H1 (cell line): ENCODE data around the gene MECP2. TPM values are rescaled to one million over a fixed set of nuclear protein-coding genes. Genes with fewer than 3 reads are reported as not detected.
A peak's percentile ranks its signal among the peaks of the same experiment; 100 is the strongest.

ENCODE experiments used
- CTCF ChIA-PET: fragments of 300-600 bp; sonication (Branson Sonifier 250); formaldehyde crosslinking; loops from one replicate; lab custom pipeline; 2021; ENCODE audit not compliant: partially characterized antibody; lab: Charles Lee
- POLR2A ChIA-PET: fragments of 300-600 bp; sonication (Branson Sonifier 250); formaldehyde crosslinking; loops from one replicate; lab custom pipeline; 2021; ENCODE audit warnings: inconsistent platforms; ENCODE audit not compliant: partially characterized antibody; lab: Charles Lee
- DNase-seq, 2 experiments: peaks; one replicate each; pipeline versions ENCODE4 v3.0.0 to v3.0.0-alpha.2; 2010 to 2022; ENCODE audit warnings: low spot score in 2 of 2, low read depth in 1 of 2, mixed read lengths in 1 of 2
- FAIRE-seq: peaks from 2 replicates; lab custom pipeline; 2011; peaks lifted over from hg19 to GRCh38; lab: Jason Lieb, UNC
- H2AFZ ChIP-seq: 2 replicates; pipeline ENCODE4 v1.8.1; 2012; ENCODE audit warnings: low read length, inconsistent platforms
- H2AK5ac ChIP-seq: 2 replicates; pipeline ENCODE4 v1.6.1; 2013; ENCODE audit warnings: low read depth, low read length
- H2BK120ac ChIP-seq: replicated peaks from 2 replicates; pipeline ENCODE3; 2013; ENCODE audit warnings: low read depth, low read length, inconsistent platforms
- H2BK12ac ChIP-seq: 2 replicates; pipeline ENCODE4 v1.6.1; 2013; ENCODE audit warnings: low read depth, low read length
- H2BK15ac ChIP-seq: 2 replicates; pipeline ENCODE4 v1.6.1; 2013; ENCODE audit warnings: low read length
- H2BK20ac ChIP-seq: 2 replicates; pipeline ENCODE4 v1.6.1; 2013; ENCODE audit warnings: low read length
- H2BK5ac ChIP-seq: 2 replicates; pipeline ENCODE4 v1.6.1; 2013; ENCODE audit warnings: low read depth, low read length
- H3K14ac ChIP-seq: 2 replicates; pipeline ENCODE4 v1.6.1; 2013; ENCODE audit warnings: inconsistent platforms; ENCODE audit not compliant: insufficient read length
- H3K18ac ChIP-seq: 2 replicates; pipeline ENCODE4 v1.6.1; 2013; ENCODE audit warnings: low read length; ENCODE audit errors: extremely low read depth
- H3K23ac ChIP-seq: 2 replicates; pipeline ENCODE4 v1.6.1; 2013; ENCODE audit warnings: inconsistent platforms; ENCODE audit not compliant: insufficient read length
- H3K23me2 ChIP-seq: 2 replicates; pipeline ENCODE4 v1.6.1; 2013; ENCODE audit warnings: low read depth, low read length
- H3K27ac ChIP-seq: 2 replicates; pipeline ENCODE4 v1.6.1; 2011; ENCODE audit warnings: low read depth, low read length, inconsistent platforms
- H3K27me3 ChIP-seq, 4 experiments: replicated peaks in 1 of 4; 1 replicate in 1 of 4; 2 replicates in 3 of 4; pipeline versions ENCODE4 v1.6.1 to v1.8.1; 2011 to 2013; ENCODE audit warnings: low read length in 3 of 4, mild to moderate bottlenecking in 3 of 4, inconsistent platforms in 2 of 4, mixed read lengths in 2 of 4, moderate library complexity in 1 of 4; ENCODE audit not compliant: control insufficient read depth in 3 of 4, insufficient read depth in 3 of 4; ENCODE audit errors: extremely low read depth in 1 of 4
- H3K36me3 ChIP-seq, 4 experiments: 2 replicates each; pipeline versions ENCODE4 v1.6.1 to v1.8.1; 2011 to 2013; ENCODE audit warnings: mild to moderate bottlenecking in 4 of 4, low read length in 3 of 4, moderate library complexity in 2 of 4, control low read depth in 1 of 4, inconsistent platforms in 1 of 4; ENCODE audit not compliant: insufficient read depth in 4 of 4, control insufficient read depth in 2 of 4
- H3K4ac ChIP-seq: replicated peaks from 2 replicates; pipeline ENCODE3; 2013; ENCODE audit warnings: low read length, low read depth, mixed read lengths, inconsistent platforms; ENCODE audit not compliant: insufficient read length
- H3K4me1 ChIP-seq, 4 experiments: replicated peaks in 1 of 4; 1 replicate in 1 of 4; 2 replicates in 3 of 4; pipeline versions ENCODE4 v1.6.1 to v1.8.1; 2011 to 2013; ENCODE audit warnings: low read length in 3 of 4, inconsistent platforms in 2 of 4, mixed read lengths in 1 of 4; ENCODE audit not compliant: insufficient read depth in 4 of 4, control insufficient read depth in 3 of 4
- H3K4me2 ChIP-seq, 2 experiments: 2 replicates each; pipeline versions ENCODE4 v1.6.1 to v1.8.1; 2011 to 2013; ENCODE audit warnings: low read depth in 2 of 2, low read length in 2 of 2, control low read depth in 1 of 2, inconsistent platforms in 1 of 2, mild to moderate bottlenecking in 1 of 2; ENCODE audit not compliant: insufficient read depth in 1 of 2
- H3K4me3 ChIP-seq, 4 experiments: fragments of 200-600, 300-600 bp in 1 of 4; sonication (generic), shearing (Covaris generic), sonication (Bioruptor Twin) in 1 of 4; 2 replicates each; pipeline versions ENCODE4 v1.5.1 to v1.8.1; 2011 to 2016; ENCODE audit warnings: low read length in 4 of 4, low read depth in 3 of 4, control low read depth in 2 of 4, inconsistent platforms in 2 of 4, mild to moderate bottlenecking in 2 of 4, mixed read lengths in 1 of 4, moderate library complexity in 1 of 4; ENCODE audit not compliant: insufficient read depth in 2 of 4; ENCODE audit errors: extremely low read depth in 1 of 4
- H3K56ac ChIP-seq: replicated peaks from 2 replicates; pipeline ENCODE3; 2013; ENCODE audit warnings: low read depth, mild to moderate bottlenecking, mixed read lengths, low read length, inconsistent platforms; ENCODE audit not compliant: insufficient read length
- H3K79me1 ChIP-seq: 2 replicates; pipeline ENCODE4 v1.6.1; 2013; ENCODE audit warnings: low read depth, low read length, control low read depth
- H3K79me2 ChIP-seq, 2 experiments: 2 replicates each; pipeline versions ENCODE4 v1.6.1 to v1.8.1; 2012 to 2013; ENCODE audit warnings: low read length in 2 of 2, mild to moderate bottlenecking in 2 of 2, inconsistent platforms in 1 of 2; ENCODE audit not compliant: insufficient read depth in 2 of 2, control insufficient read depth in 1 of 2
- H3K9ac ChIP-seq, 4 experiments: replicated peaks in 1 of 4; 1 replicate in 1 of 4; 2 replicates in 3 of 4; pipeline versions ENCODE4 v1.6.1 to v1.8.1; 2011 to 2013; ENCODE audit warnings: low read depth in 3 of 4, low read length in 3 of 4, control low read depth in 2 of 4, mild to moderate bottlenecking in 2 of 4, moderate library complexity in 2 of 4, inconsistent platforms in 1 of 4; ENCODE audit errors: extremely low read depth in 1 of 4
- H3K9me3 ChIP-seq, 2 experiments: 2 replicates each; pipeline versions ENCODE4 v1.6.1 to v1.8.1; 2012 to 2013; ENCODE audit warnings: mild to moderate bottlenecking in 2 of 2, moderate library complexity in 2 of 2, control low read depth in 1 of 2, inconsistent platforms in 1 of 2, low read depth in 1 of 2, low read length in 1 of 2, mixed read lengths in 1 of 2; ENCODE audit not compliant: insufficient read depth in 2 of 2
- H4K20me1 ChIP-seq, 2 experiments: replicated peaks in 1 of 2; 2 replicates each; pipeline versions ENCODE3 to v1.8.1; 2011 to 2013; ENCODE audit warnings: inconsistent platforms in 2 of 2, low read length in 2 of 2, mild to moderate bottlenecking in 1 of 2; ENCODE audit not compliant: insufficient read depth in 2 of 2, control insufficient read depth in 1 of 2
- H4K5ac ChIP-seq: 2 replicates; pipeline ENCODE4 v1.6.1; 2013; ENCODE audit warnings: low read length, low read depth, mixed read lengths, inconsistent platforms; ENCODE audit not compliant: insufficient read length
- H4K8ac ChIP-seq: 2 replicates; pipeline ENCODE4 v1.8.0; 2013; ENCODE audit warnings: mild to moderate bottlenecking, moderate library complexity, low read length, inconsistent platforms; ENCODE audit not compliant: insufficient read depth; ENCODE audit errors: extremely low read depth
- H4K91ac ChIP-seq: replicated peaks from 2 replicates; pipeline ENCODE3; 2013; ENCODE audit warnings: low read length, mixed read lengths, inconsistent platforms; ENCODE audit not compliant: insufficient read length
- ASH2L ChIP-seq: fragments of 200-600, 300-600 bp; sonication (generic); IDR thresholded peaks from one replicate; pipeline ENCODE4 v1.7.1; 2017; ENCODE audit warnings: low read length
- BRCA1 ChIP-seq: IDR thresholded peaks from 2 replicates; pipeline ENCODE4 v1.6.1; 2012; ENCODE audit warnings: low read depth, low read length, improper control_type of control experiment
- CBX5 ChIP-seq: fragments of 300-800, 300-1000 bp; sonication (generic); IDR thresholded peaks from 2 replicates; pipeline ENCODE4 v1.7.1; 2016; ENCODE audit warnings: antibody characterized with exemption, low read length, low read depth
- CREB1 ChIP-seq: IDR thresholded peaks from 2 replicates; pipeline ENCODE4 v1.6.1; 2012; ENCODE audit warnings: inconsistent platforms
- EZH2 ChIP-seq: fragments of 200-600 bp; sonication (generic); IDR thresholded peaks from 2 replicates; pipeline ENCODE4 v1.7.1; 2012; ENCODE audit warnings: low read depth, mild to moderate bottlenecking, moderate library complexity, low read length, inconsistent platforms; ENCODE audit not compliant: severe bottlenecking
- JUN ChIP-seq: IDR thresholded peaks from 2 replicates; pipeline ENCODE4 v1.6.1; 2011; ENCODE audit warnings: low read depth, mild to moderate bottlenecking, improper control_type of control experiment, low read length
- NANOG ChIP-seq: IDR thresholded peaks from 2 replicates; pipeline ENCODE4 v1.6.1; 2011; ENCODE audit warnings: low read length, low read depth, mild to moderate bottlenecking, inconsistent platforms; ENCODE audit not compliant: insufficient read depth, poor library complexity, severe bottlenecking
- SIN3A ChIP-seq, 2 experiments: IDR thresholded peaks in 1 of 2; conservative IDR thresholded peaks in 1 of 2; 2 replicates each; pipeline ENCODE4 v1.6.1; 2011 to 2012; ENCODE audit warnings: low read length in 2 of 2, improper control_type of control experiment in 1 of 2, low read depth in 1 of 2, mild to moderate bottlenecking in 1 of 2
- SP1 ChIP-seq: IDR thresholded peaks from 2 replicates; pipeline ENCODE4 v1.6.1; 2011; ENCODE audit warnings: low read depth, low read length
- SP4 ChIP-seq: IDR thresholded peaks from 2 replicates; pipeline ENCODE4 v1.6.1; 2012; ENCODE audit warnings: low read length, inconsistent platforms
- ZNF274 ChIP-seq: IDR thresholded peaks from 2 replicates; pipeline ENCODE4 v1.7.0; 2012; ENCODE audit warnings: low read length, borderline replicate concordance; ENCODE audit errors: extremely low read depth
- WGBS, 2 experiments: shearing (Covaris generic) in 1 of 2; methylation state at CpG; one replicate each; pipeline versions ENCODE4 v1.1.6 to v1.1.7; 2013 to 2015; ENCODE audit warnings: low lambda C conversion rate in 2 of 2, mixed read lengths in 2 of 2, inconsistent platforms in 1 of 2, low coverage in 1 of 2, missing lambda C conversion rate in 1 of 2; ENCODE audit not compliant: insufficient replicate concordance in 2 of 2, insufficient coverage in 1 of 2, insufficient read length in 1 of 2; ENCODE audit errors: extremely low coverage in 1 of 2, missing lambda C conversion rate in 1 of 2; 5-methylcytosine and 5-hydroxymethylcytosine counted together
- polyA plus RNA-seq, 7 experiments: library from polyadenylated mRNA; depleted of rRNA in 3 of 7; stranded (reverse) in 5 of 7; unstranded in 2 of 7; fragments of >200 nt in 5 of 7; fragments of 200-250 nt in 2 of 7; gene quantifications; 1 replicate in 5 of 7; 2 replicates in 1 of 7; 4 replicates in 1 of 7; pipeline versions ENCODE4 v1.2.1 to v1.2.3, GENCODE V29; 2011 to 2013; ENCODE audit warnings: missing spikeins in 2 of 7, mixed read lengths in 2 of 7
- total RNA-seq: library from RNA; stranded (reverse); fragmentation: NEBNext Ultra II Directional; extraction: Animal tissue kit (Norgen Biotek cat#: 25700); gene quantifications from 2 replicates; pipeline ENCODE4 v1.2.1, GENCODE V29; 2021
- TF ChIP-seq, protein P1 (sequence below): IDR thresholded peaks from 2 replicates; pipeline ENCODE4 v1.6.1; 2011; ENCODE audit warnings: low read depth, mild to moderate bottlenecking, low read length; ENCODE audit not compliant: insufficient read depth

MECP2 gene
- total and polyA plus RNA-seq, 2 of the 8 experiments (the other 6 are each of a cell fraction or from before 2014, with no cell fraction given), result 5.0 to 32.4 TPM

DNA sequence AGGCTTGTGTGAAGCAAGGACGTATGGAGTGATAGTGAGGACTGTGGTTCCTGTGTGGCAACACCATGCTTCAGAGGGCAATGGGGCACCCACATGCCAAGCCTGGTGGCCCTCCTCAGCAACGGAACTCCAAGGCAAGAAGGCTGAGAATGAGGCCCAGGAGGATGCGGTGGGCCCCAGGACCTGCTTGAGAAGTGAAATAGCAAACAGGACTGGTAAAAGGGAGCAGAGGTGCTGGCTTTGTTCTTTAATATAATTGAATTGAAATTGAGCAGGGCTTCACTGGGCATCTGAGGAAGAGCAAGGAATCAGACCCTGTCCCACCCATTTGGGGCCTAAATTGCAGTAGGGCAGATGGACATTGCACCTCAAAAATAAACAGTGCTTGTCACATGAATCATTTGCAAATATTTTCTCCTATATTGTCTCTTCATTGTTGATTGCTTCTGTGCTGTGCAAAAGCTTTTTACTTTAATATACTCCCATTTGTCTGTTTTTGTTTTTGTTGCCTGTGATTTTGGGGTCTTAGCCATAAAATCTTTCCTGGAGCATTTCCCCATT, 122.7 kb downstream of the MECP2 start:
- no peak overlapping the region; the same call in 1 of the 2 replicates for H4K8ac ChIP-seq
- H2BK20ac ChIP-seq, result no peak overlapping the region
- no peak overlapping the region for H3K56ac ChIP-seq
- H3K9me3 ChIP-seq, result no peaks in the 10 kb centered on the region
- DNase-seq (no peak), FAIRE-seq (no peak)
- H3K14ac ChIP-seq, result no peak overlapping the region
- POLR2A ChIA-PET, result interaction anchor here (1.1 to 4.6 kb wide), 2 partner anchors 35 to 48 kb away, joined by 8 to 43 read pairs; partner anchors contain the start of gene ARHGAP4
- H4K20me1 ChIP-seq, result peaks cover 0 to 1% of the 10 kb centered on the region in 2 experiments
- H3K23ac ChIP-seq, result no peak overlapping the region
- no peak overlapping the region for H3K4ac ChIP-seq
- H3K4me2 ChIP-seq, result no peak overlapping the region
- WGBS, 2 experiments, result 80% methylated on average over 2 of the region's 3 CpGs; no CpG with 5 or more reads in 1 of the 2 experiments
- no peak overlapping the region for H4K5ac ChIP-seq
- TF ChIP-seq CBX5 (no peak), NANOG (no peak), JUN (no peak), ASH2L (no peak), SIN3A (conservative IDR thresholded peaks at IDR 0.05 in 1 of 2, IDR thresholded peaks at IDR 0.05 in 1 of 2; ENCODE audit: low read depth in 1 of 2, low read length in 2 of 2) (no peak), CREB1 (no peak), BRCA1 (no peak), SP4 (no peak), SP1 (no peak), ZNF274 (no peak), EZH2 (no peak)
- TF ChIP-seq, protein P1, sequence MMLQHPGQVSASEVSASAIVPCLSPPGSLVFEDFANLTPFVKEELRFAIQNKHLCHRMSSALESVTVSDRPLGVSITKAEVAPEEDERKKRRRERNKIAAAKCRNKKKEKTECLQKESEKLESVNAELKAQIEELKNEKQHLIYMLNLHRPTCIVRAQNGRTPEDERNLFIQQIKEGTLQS, result no peak
- H3K23me2 ChIP-seq, result 0 out of 2 replicates have a peak, but pooled peaks cover 4% of the 10 kb centered on the region
- H2BK120ac ChIP-seq, result no peak overlapping the region
- no peak overlapping the region for H2BK15ac ChIP-seq
- no peak overlapping the region for H2AFZ ChIP-seq
- CTCF ChIA-PET, result interaction anchor here (0.9 kb wide), 1 partner anchor 18 kb away, joined by 4 read pairs; no protein-coding TSS in a partner anchor
- peak overlapping the region; percentile 86; the same call in 1 of the 2 replicates for H2AK5ac ChIP-seq
- H3K79me1 ChIP-seq, result peaks cover 2% of the 10 kb centered on the region; the same call in 1 of the 2 replicates
- peaks cover 0 to 7% (median 2%) of the 10 kb centered on the region in 4 experiments; a peak in 3 of 7 replicates for H3K4me1 ChIP-seq
- no peak overlapping the region for H2BK12ac ChIP-seq
- no peak overlapping the region for H3K9ac ChIP-seq
- H3K27me3 ChIP-seq, result no peaks in the 10 kb centered on the region
- H3K79me2 ChIP-seq, result peaks cover under 1 to 9% of the 10 kb centered on the region in 2 experiments; a peak in 3 of 4 replicates
- H3K18ac ChIP-seq, result no peak overlapping the region
- H3K27ac ChIP-seq, result no peak overlapping the region
- H4K91ac ChIP-seq, result no peak overlapping the region
- no peaks in the 10 kb centered on the region for H3K36me3 ChIP-seq
- no peak overlapping the region; the same call in 1 of the 2 replicates for H2BK5ac ChIP-seq
- H3K4me3 ChIP-seq, result no peak overlapping the region
